Loucy (cell line): ENCODE measurements around the gene SHISA5.
A peak's percentile ranks its signal among the peaks of the same experiment; 100 is the strongest.

Experiments used
- H2AFZ ChIP-seq: fragments of 200-600 bp; sonication (generic); 2 replicates; pipeline ENCODE4 v1.6.0; 2016; ENCODE audit warnings: antibody characterized with exemption, mild to moderate bottlenecking, low read length, moderate library complexity
- H3F3A ChIP-seq: fragments of 200-600 bp; 2 replicates; pipeline ENCODE4 v1.6.0; 2016; ENCODE audit warnings: antibody characterized with exemption, low read depth, mild to moderate bottlenecking
- H3K27me3 ChIP-seq: fragments of 200-600 bp; sonication (generic); 2 replicates; pipeline ENCODE4 v1.6.1; 2014; ENCODE audit warnings: low read length, mild to moderate bottlenecking; ENCODE audit not compliant: insufficient read depth, poor library complexity, severe bottlenecking
- H3K36me3 ChIP-seq: fragments of 200-600 bp; sonication (generic); 2 replicates; pipeline ENCODE4 v1.6.1; 2016; ENCODE audit warnings: low read length; ENCODE audit not compliant: insufficient read depth
- H3K4me1 ChIP-seq: fragments of 200-600 bp; sonication (generic); 2 replicates; pipeline ENCODE4 v1.5.1; 2014; ENCODE audit warnings: low read length, mild to moderate bottlenecking; ENCODE audit not compliant: insufficient read depth, poor library complexity, severe bottlenecking
- H3K4me2 ChIP-seq: fragments of 200-600 bp; sonication (generic); 2 replicates; pipeline ENCODE4 v1.6.0; 2014; ENCODE audit warnings: antibody characterized with exemption, low read length, low read depth, mild to moderate bottlenecking; ENCODE audit not compliant: poor library complexity, severe bottlenecking
- H3K4me3 ChIP-seq: fragments of 200-600 bp; sonication (generic); 2 replicates; pipeline ENCODE4 v1.5.1; 2014; ENCODE audit warnings: low read length, mild to moderate bottlenecking, mixed read lengths; ENCODE audit not compliant: poor library complexity, severe bottlenecking
- H3K79me2 ChIP-seq: fragments of 200-600 bp; sonication (generic); 2 replicates; pipeline ENCODE4 v1.6.1; 2014; ENCODE audit warnings: low read length; ENCODE audit not compliant: insufficient read depth
- H3K9ac ChIP-seq: fragments of 200-600 bp; sonication (generic); 2 replicates; pipeline ENCODE4 v1.6.0; 2014; ENCODE audit warnings: mild to moderate bottlenecking, low read depth, low read length, moderate library complexity; ENCODE audit not compliant: poor library complexity, severe bottlenecking
- H3K9me2 ChIP-seq: fragments of 200-600 bp; sonication (generic); replicated peaks from 2 replicates; pipeline ENCODE4 v1.6.1; 2016; ENCODE audit warnings: low read depth, low read length, mixed read lengths
- H3K9me3 ChIP-seq: fragments of 200-600 bp; sonication (generic); 2 replicates; pipeline ENCODE4 v1.6.1; 2014; ENCODE audit warnings: mild to moderate bottlenecking, antibody characterized with exemption, low read length, low read depth; ENCODE audit not compliant: insufficient read depth
- H4K20me1 ChIP-seq: fragments of 200-600 bp; sonication (generic); 2 replicates; pipeline ENCODE4 v1.6.0; 2014; ENCODE audit warnings: antibody characterized with exemption, low read length, mild to moderate bottlenecking; ENCODE audit not compliant: insufficient read depth, poor library complexity, severe bottlenecking
- EZH2phosphoT487 ChIP-seq: fragments of 200-600 bp; IDR thresholded peaks from 2 replicates; pipeline ENCODE4 v1.6.1; 2018; ENCODE audit warnings: antibody characterized with exemption, mild to moderate bottlenecking, moderate library complexity, borderline replicate concordance
- TF ChIP-seq, protein P1 (sequence below): fragments of 200-600 bp; sonication (generic); conservative IDR thresholded peaks from 2 replicates; pipeline ENCODE4 v1.5.1; 2014; ENCODE audit warnings: mild to moderate bottlenecking, antibody characterized with exemption, low read length

SHISA5 gene

DNA sequence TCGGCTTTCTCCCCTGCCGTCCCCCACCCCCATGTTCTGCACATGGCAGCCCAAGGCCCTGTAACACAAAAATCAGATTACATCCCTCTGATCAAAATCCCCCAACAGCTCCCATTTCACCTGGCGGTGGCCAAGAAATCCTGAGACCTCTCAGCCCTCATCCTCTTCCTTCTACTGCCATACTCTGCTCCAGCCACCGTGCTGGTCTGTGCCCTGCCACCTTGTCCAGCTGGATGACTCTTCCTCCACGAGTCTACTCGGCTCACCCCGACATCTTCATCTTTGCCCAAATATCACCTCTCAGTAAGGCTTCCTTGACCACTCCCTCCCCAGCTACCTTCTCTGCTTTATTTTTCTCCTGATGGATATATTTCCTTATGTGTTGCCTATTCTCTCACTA is 67.1 kb downstream of the SHISA5 start:
- Histone ChIP-seq H4K20me1 (peaks cover 14% of the 10 kb centered on the region), H3F3A (no peaks in the 10 kb centered on the region), H3K36me3 (no peaks in the 10 kb centered on the region), H3K27me3 (no peaks in the 10 kb centered on the region), H3K9ac (peak overlapping the region; percentile 0), H3K9me2 (no peaks in the 10 kb centered on the region), H3K4me1 (peaks cover 19% of the 10 kb centered on the region), H3K4me3 (no peak overlapping the region), H2AFZ (no peak overlapping the region), H3K4me2 (peak overlapping the region; percentile 32), H3K79me2 (peaks cover 38% of the 10 kb centered on the region), H3K9me3 (no peaks in the 10 kb centered on the region)
- no peak for TF ChIP-seq EZH2phosphoT487
- TF ChIP-seq, protein P1, sequence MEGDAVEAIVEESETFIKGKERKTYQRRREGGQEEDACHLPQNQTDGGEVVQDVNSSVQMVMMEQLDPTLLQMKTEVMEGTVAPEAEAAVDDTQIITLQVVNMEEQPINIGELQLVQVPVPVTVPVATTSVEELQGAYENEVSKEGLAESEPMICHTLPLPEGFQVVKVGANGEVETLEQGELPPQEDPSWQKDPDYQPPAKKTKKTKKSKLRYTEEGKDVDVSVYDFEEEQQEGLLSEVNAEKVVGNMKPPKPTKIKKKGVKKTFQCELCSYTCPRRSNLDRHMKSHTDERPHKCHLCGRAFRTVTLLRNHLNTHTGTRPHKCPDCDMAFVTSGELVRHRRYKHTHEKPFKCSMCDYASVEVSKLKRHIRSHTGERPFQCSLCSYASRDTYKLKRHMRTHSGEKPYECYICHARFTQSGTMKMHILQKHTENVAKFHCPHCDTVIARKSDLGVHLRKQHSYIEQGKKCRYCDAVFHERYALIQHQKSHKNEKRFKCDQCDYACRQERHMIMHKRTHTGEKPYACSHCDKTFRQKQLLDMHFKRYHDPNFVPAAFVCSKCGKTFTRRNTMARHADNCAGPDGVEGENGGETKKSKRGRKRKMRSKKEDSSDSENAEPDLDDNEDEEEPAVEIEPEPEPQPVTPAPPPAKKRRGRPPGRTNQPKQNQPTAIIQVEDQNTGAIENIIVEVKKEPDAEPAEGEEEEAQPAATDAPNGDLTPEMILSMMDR = no peak

DNA sequence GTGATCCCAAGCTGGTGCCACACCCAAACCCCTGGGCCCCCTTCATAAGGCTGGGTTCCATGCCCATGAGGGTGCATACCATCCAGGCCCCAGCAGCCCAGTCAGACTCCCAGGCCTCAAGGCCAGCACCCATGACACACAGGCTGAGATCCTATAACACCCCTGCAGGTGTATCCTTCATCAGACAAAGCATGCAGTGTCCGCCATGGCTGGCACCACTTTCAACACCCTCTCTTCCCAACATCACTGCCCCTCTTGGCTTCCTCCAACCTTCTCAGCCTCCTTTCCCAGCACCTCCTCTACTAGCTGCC is 67.5 kb downstream of the SHISA5 start:
- Histone ChIP-seq H3K79me2 (peaks cover 33% of the 10 kb centered on the region), H3K9me3 (no peaks in the 10 kb centered on the region), H3K27me3 (no peaks in the 10 kb centered on the region), H4K20me1 (peaks cover 10% of the 10 kb centered on the region), H3K4me1 (peaks cover 15% of the 10 kb centered on the region), H3F3A (no peaks in the 10 kb centered on the region), H3K4me3 (peak overlapping the region; percentile 2), H3K36me3 (no peaks in the 10 kb centered on the region), H3K9me2 (no peaks in the 10 kb centered on the region), H2AFZ (no peak overlapping the region), H3K4me2 (peak overlapping the region; percentile 32), H3K9ac (peak overlapping the region; percentile 0)
- no peak for TF ChIP-seq EZH2phosphoT487

DNA sequence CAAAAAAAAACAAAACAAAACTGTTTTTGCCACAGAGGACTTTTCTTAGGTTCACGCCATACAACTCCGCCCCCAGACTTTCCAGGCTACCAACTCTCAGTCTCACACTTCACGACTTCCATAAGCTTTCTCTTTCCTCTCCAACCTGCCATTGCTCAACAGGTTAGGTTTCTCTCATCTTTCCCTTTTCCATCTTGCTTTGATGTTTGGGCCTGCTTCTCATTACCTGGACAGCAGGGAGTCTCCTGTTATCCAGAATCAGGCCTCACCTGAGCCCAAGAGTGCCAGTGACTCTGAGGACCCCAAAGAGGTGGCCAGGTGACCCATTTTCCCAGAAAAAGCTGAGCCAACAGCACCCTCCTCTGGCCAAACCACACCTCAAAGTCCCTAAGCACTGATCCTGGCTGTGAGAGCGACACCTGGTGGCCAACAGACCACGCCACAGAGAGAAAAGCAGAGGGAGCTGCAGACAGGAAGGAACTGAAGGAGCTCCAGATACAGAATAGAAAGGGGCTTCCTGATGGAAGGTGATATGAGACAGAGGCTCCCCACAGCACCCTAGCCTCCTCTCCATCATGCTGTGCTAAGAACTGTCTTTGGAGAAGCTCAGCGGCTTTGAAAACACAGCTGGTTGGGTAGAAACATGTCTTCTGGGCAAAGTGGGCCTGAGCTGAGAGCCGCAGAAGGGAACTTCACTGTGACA is 68.0 kb downstream of the SHISA5 start:
- TF ChIP-seq EZH2phosphoT487 = no peak
- TF ChIP-seq, protein P1 = peak; percentile 100
- peak overlapping the region; percentile 2 for H3K4me3 ChIP-seq
- H3K9me2 ChIP-seq = no peaks in the 10 kb centered on the region
- peak overlapping the region; percentile 32 for H3K4me2 ChIP-seq
- no peaks in the 10 kb centered on the region for H3K27me3 ChIP-seq
- no peak overlapping the region for H2AFZ ChIP-seq
- no peaks in the 10 kb centered on the region for H3F3A ChIP-seq
- H3K36me3 ChIP-seq = no peaks in the 10 kb centered on the region
- no peaks in the 10 kb centered on the region for H3K9me3 ChIP-seq
- peak overlapping the region; percentile 0 for H3K9ac ChIP-seq
- H4K20me1 ChIP-seq = peaks cover 7% of the 10 kb centered on the region
- H3K79me2 ChIP-seq = peaks cover 28% of the 10 kb centered on the region
- H3K4me1 ChIP-seq = peaks cover 11% of the 10 kb centered on the region

DNA sequence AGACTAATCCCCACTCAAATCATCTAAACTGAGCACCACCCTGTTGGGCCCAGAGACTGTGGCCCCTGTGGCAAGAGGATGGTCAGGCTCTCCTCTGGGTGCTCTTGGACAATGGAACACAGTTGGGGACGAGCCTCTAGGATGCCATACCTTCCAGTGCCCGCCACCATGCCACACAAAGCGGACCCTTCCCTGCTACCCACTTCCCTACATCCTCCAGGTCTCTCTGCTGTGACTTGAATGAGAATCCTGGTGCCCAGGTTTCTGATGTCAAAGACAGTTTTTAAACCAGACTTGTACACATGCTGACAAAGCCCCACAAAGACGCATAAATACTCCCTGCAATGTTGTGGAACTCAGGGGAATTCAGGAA is 68.8 kb downstream of the SHISA5 start:
- Histone ChIP-seq H4K20me1 (no peaks in the 10 kb centered on the region), H3K4me3 (no peak overlapping the region), H3F3A (no peaks in the 10 kb centered on the region), H3K9me2 (no peaks in the 10 kb centered on the region), H3K27me3 (no peaks in the 10 kb centered on the region), H3K9ac (no peak overlapping the region), H3K36me3 (no peaks in the 10 kb centered on the region), H3K79me2 (peaks cover 21% of the 10 kb centered on the region), H2AFZ (no peak overlapping the region), H3K4me2 (no peak overlapping the region), H3K4me1 (peaks cover 17% of the 10 kb centered on the region), H3K9me3 (no peaks in the 10 kb centered on the region)
- TF ChIP-seq, protein P1 = no peak
- TF ChIP-seq EZH2phosphoT487 = no peak
